Keratinocyte (primary cell): ENCODE data around the gene ALK.

Experiments used
- EZH2 ChIP-seq: IDR thresholded peaks from one replicate; pipeline ENCODE4 v1.6.1; 2012; ENCODE audit warnings: inconsistent platforms, mild to moderate bottlenecking, low read length, moderate library complexity
- TF ChIP-seq, protein P1 (sequence below), 3 experiments: IDR thresholded peaks in 1 of 3; conservative IDR thresholded peaks in 1 of 3; optimal IDR thresholded peaks in 1 of 3; 2 replicates in 2 of 3; 3 replicates in 1 of 3; pipeline versions ENCODE3 to v1.5.1; 2011; ENCODE audit warnings: low read length in 3 of 3, mild to moderate bottlenecking in 3 of 3, moderate library complexity in 2 of 3, control low read depth in 1 of 3, inconsistent platforms in 1 of 3; ENCODE audit not compliant: insufficient read depth in 2 of 3; ENCODE audit errors: extremely low read depth in 1 of 3

DNA sequence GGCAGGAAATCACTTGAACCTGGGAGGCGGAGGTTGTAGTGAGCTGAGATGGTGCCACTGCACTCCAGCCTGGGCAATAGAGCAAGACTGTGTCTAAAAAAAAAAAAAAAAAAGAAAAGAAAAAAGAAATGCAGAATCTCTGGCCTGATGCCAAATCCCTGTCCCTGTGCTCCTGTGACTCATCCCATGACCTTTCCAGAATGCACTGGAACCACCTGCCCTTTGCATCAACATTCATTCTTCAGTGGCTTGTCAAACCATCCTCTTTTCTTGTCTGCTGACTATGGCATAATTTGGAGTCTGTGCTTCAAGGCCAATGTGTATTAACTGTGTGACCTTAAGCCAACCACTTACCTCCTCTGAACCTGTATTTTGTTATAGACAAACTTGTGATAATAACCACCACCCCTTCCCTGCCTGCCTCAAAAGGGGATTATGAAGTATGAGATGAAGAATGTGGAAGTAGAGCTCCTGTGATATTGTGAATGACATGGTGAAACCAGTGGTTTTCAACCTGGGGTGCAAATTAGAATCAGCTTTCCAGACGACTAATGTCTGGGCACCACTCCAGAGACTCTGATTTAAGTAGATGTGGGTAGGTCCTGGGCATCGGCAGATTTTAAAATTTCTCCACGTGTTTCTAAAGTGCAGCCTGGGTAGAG, 616.9 kb downstream of the ALK start:
- TF ChIP-seq, protein P1, sequence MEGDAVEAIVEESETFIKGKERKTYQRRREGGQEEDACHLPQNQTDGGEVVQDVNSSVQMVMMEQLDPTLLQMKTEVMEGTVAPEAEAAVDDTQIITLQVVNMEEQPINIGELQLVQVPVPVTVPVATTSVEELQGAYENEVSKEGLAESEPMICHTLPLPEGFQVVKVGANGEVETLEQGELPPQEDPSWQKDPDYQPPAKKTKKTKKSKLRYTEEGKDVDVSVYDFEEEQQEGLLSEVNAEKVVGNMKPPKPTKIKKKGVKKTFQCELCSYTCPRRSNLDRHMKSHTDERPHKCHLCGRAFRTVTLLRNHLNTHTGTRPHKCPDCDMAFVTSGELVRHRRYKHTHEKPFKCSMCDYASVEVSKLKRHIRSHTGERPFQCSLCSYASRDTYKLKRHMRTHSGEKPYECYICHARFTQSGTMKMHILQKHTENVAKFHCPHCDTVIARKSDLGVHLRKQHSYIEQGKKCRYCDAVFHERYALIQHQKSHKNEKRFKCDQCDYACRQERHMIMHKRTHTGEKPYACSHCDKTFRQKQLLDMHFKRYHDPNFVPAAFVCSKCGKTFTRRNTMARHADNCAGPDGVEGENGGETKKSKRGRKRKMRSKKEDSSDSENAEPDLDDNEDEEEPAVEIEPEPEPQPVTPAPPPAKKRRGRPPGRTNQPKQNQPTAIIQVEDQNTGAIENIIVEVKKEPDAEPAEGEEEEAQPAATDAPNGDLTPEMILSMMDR (optimal IDR thresholded peaks at IDR 0.05 in 1 of 3, IDR thresholded peaks at IDR 0.05 in 1 of 3, conservative IDR thresholded peaks at IDR 0.05 in 1 of 3; ENCODE audit: extremely low read depth in 1 of 3, insufficient read depth in 2 of 3, low read length in 3 of 3) = no peak
- no peak for TF ChIP-seq EZH2
